ENCODE results near the gene PPFIA3.

Gene PPFIA3

DNA sequence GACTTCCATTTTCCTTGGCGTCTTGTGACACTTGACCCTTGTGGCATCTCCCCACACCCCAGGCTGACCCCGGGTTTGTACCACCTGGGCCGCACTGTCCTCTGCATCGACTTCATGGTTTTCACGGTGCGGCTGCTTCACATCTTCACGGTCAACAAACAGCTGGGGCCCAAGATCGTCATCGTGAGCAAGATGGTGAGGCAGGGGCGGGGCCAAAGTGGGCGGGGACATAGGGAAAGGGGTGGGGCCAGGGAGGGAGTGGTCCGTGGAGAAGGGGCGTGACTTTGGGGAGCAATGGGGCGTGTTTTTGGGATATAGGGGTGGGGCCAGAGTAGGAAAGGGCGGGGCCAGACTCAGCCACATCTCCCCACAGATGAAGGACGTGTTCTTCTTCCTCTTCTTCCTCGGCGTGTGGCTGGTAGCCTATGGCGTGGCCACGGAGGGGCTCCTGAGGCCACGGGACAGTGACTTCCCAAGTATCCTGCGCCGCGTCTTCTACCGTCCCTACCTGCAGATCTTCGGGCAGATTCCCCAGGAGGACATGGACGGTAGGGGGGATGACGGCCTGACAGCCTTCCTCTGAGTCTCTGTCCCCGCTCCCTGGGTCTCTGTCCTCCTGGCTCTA lies 81.0 kb downstream of the PPFIA3 start:
- Histone ChIP-seq H3K9me3 (ENCODE audit: control insufficient read depth in 2 of 2, low read length in 2 of 2) (no peaks in the 10 kb centered on the region), H3K4me3 (ENCODE audit: low read length in 2 of 2) (no peak overlapping the region), H3K9ac (ENCODE audit: low read depth in 1 of 2, low read length in 2 of 2) (no peak overlapping the region), H3K27ac (ENCODE audit: low read depth in 2 of 2, low read length in 2 of 2) (peak overlapping the region; percentile 71 to 78), H3K4me1 (ENCODE audit: control insufficient read depth in 2 of 2, insufficient read depth in 2 of 2, low read length in 2 of 2) (peaks cover 27 to 42% of the 10 kb centered on the region in 2 donors), H3K36me3 (ENCODE audit: control insufficient read depth in 2 of 2, insufficient read depth in 2 of 2, low read length in 2 of 2) (peaks cover 28 to 37% of the 10 kb centered on the region in 2 donors), H3K27me3 (ENCODE audit: control insufficient read depth in 2 of 2, insufficient read depth in 2 of 2, low read length in 2 of 2) (no peaks in the 10 kb centered on the region)

Data from mucosa of rectum (tissue), 2 donors.